ENCODE measurements around the gene GAGE12G. TPM values are rescaled to one million over a fixed set of nuclear protein-coding genes. Genes with fewer than 3 reads are reported as not detected.
"Not testable (repeated sequence)": the region's sequence is repeated elsewhere in the genome, so short reads cannot be mapped to it uniquely, and the experiment has no call there.

The GAGE12G gene
- total RNA-seq = not detected
- not detected for polyA plus RNA-seq

- H3K4me3 Mint-ChIP-seq; H3K36me3 ChIP-seq (ENCODE audit: control insufficient read depth, insufficient read depth, low read length); ATAC-seq (ENCODE audit: low read depth in 2 of 2); H3K4me1 Mint-ChIP-seq; H3K9me3 Mint-ChIP-seq; H3K9me3 ChIP-seq (ENCODE audit: control insufficient read depth in 2 of 2, low read length in 2 of 2); H3K27me3 ChIP-seq (ENCODE audit: control insufficient read depth, insufficient read depth, low read length); H3K4me1 ChIP-seq (ENCODE audit: control insufficient read depth, insufficient read depth, low read length, poor library complexity, severe bottlenecking); H3K4me3 ChIP-seq (ENCODE audit: low read depth, low read length); H3K27me3 Mint-ChIP-seq; DNase-seq; H3K27ac Mint-ChIP-seq; H3K36me3 Mint-ChIP-seq; H3K27ac ChIP-seq (ENCODE audit: insufficient read depth, low read length, poor library complexity, severe bottlenecking): not testable (repeated sequence)
Measured at GRCh38 chrX:49570100-49570499, at the start of gene GAGE12G. Gene GAGE12G (plus strand): TSS chrX:49570400. CDS start chrX:49571555, 1,155 bp downstream.

- H3K27ac Mint-ChIP-seq; H3K27me3 Mint-ChIP-seq; H3K27ac ChIP-seq (ENCODE audit: insufficient read depth, low read length, poor library complexity, severe bottlenecking); H3K27me3 ChIP-seq (ENCODE audit: control insufficient read depth, insufficient read depth, low read length); DNase-seq; H3K36me3 Mint-ChIP-seq; H3K9me3 Mint-ChIP-seq; H3K36me3 ChIP-seq (ENCODE audit: control insufficient read depth, insufficient read depth, low read length); H3K4me1 Mint-ChIP-seq; H3K9me3 ChIP-seq (ENCODE audit: control insufficient read depth in 2 of 2, low read length in 2 of 2); H3K4me1 ChIP-seq (ENCODE audit: control insufficient read depth, insufficient read depth, low read length, poor library complexity, severe bottlenecking); H3K4me3 Mint-ChIP-seq; H3K4me3 ChIP-seq (ENCODE audit: low read depth, low read length); ATAC-seq (ENCODE audit: low read depth in 2 of 2): not testable (repeated sequence)
Measured at GRCh38 chrX:49531877-49532276, 38.3 kb upstream of the GAGE12G start, which contains the start of gene GAGE12C. Gene GAGE12C (plus strand): TSS chrX:49532177. CDS start chrX:49533332, 1,155 bp downstream.

GRCh38 chrX:49541433-49541832 lies 28.8 kb upstream of the GAGE12G start, which contains the start of gene GAGE12D:
Gene GAGE12D (plus strand): TSS chrX:49541733. CDS start chrX:49542888, 1,155 bp downstream.
- H3K36me3 Mint-ChIP-seq; H3K9me3 ChIP-seq (ENCODE audit: control insufficient read depth in 2 of 2, low read length in 2 of 2); H3K27ac ChIP-seq (ENCODE audit: insufficient read depth, low read length, poor library complexity, severe bottlenecking); H3K9me3 Mint-ChIP-seq; ATAC-seq (ENCODE audit: low read depth in 2 of 2); H3K27ac Mint-ChIP-seq; H3K4me3 ChIP-seq (ENCODE audit: low read depth, low read length); H3K4me1 ChIP-seq (ENCODE audit: control insufficient read depth, insufficient read depth, low read length, poor library complexity, severe bottlenecking); H3K4me1 Mint-ChIP-seq; H3K36me3 ChIP-seq (ENCODE audit: control insufficient read depth, insufficient read depth, low read length); DNase-seq; H3K27me3 ChIP-seq (ENCODE audit: control insufficient read depth, insufficient read depth, low read length); H3K27me3 Mint-ChIP-seq; H3K4me3 Mint-ChIP-seq: not testable (repeated sequence)

DNA sequence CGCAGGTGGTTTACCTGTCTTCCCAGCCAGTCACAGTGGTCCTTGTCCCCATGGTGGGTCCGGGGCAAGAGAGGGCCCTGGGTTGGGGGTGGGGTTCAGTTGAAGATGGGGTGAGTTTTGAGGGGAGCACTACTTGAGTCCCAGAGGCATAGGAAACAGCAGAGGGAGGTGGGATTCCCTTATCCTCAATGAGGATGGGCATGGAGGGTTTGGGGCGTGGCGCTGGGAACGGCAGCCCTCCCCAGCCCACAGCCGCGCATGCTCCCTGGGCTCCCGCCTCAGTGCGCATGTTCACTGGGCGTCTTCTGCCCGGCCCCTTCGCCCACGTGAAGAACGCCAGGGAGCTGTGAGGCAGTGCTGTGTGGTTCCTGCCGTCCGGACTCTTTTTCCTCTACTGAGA lies 19.2 kb upstream of the GAGE12G start, which contains the start of gene GAGE12E:
GAGE12E (plus strand) TSS at position 301 of the 400 bp plus-strand sequence. CDS start 1,155 bp downstream, outside the sequence.
- H3K27ac Mint-ChIP-seq; H3K4me3 ChIP-seq (ENCODE audit: low read depth, low read length); ATAC-seq (ENCODE audit: low read depth in 2 of 2); H3K27me3 Mint-ChIP-seq; H3K9me3 Mint-ChIP-seq; H3K27ac ChIP-seq (ENCODE audit: insufficient read depth, low read length, poor library complexity, severe bottlenecking); H3K36me3 ChIP-seq (ENCODE audit: control insufficient read depth, insufficient read depth, low read length); H3K4me3 Mint-ChIP-seq; H3K4me1 ChIP-seq (ENCODE audit: control insufficient read depth, insufficient read depth, low read length, poor library complexity, severe bottlenecking); DNase-seq; H3K36me3 Mint-ChIP-seq; H3K9me3 ChIP-seq (ENCODE audit: control insufficient read depth in 2 of 2, low read length in 2 of 2); H3K27me3 ChIP-seq (ENCODE audit: control insufficient read depth, insufficient read depth, low read length); H3K4me1 Mint-ChIP-seq: not testable (repeated sequence)

GRCh38 chrX:49560542-49560941 lies 9.7 kb upstream of the GAGE12G start, which contains the start of gene GAGE12F:
Gene GAGE12F (plus strand): TSS chrX:49560842. CDS start chrX:49561997, 1,155 bp downstream.
- H3K4me3 Mint-ChIP-seq; H3K4me3 ChIP-seq (ENCODE audit: low read depth, low read length); H3K27me3 ChIP-seq (ENCODE audit: control insufficient read depth, insufficient read depth, low read length); H3K27ac ChIP-seq (ENCODE audit: insufficient read depth, low read length, poor library complexity, severe bottlenecking); H3K9me3 Mint-ChIP-seq; H3K9me3 ChIP-seq (ENCODE audit: control insufficient read depth in 2 of 2, low read length in 2 of 2); H3K27me3 Mint-ChIP-seq; DNase-seq; H3K27ac Mint-ChIP-seq; H3K4me1 ChIP-seq (ENCODE audit: control insufficient read depth, insufficient read depth, low read length, poor library complexity, severe bottlenecking); ATAC-seq (ENCODE audit: low read depth in 2 of 2); H3K36me3 ChIP-seq (ENCODE audit: control insufficient read depth, insufficient read depth, low read length); H3K36me3 Mint-ChIP-seq; H3K4me1 Mint-ChIP-seq: not testable (repeated sequence)

GRCh38 chrX:49568728-49569127 lies 1.5 kb upstream of the GAGE12G start:
- H3K27me3 ChIP-seq (ENCODE audit: control insufficient read depth, insufficient read depth, low read length); H3K4me3 ChIP-seq (ENCODE audit: low read depth, low read length); H3K9me3 Mint-ChIP-seq; DNase-seq; H3K27ac ChIP-seq (ENCODE audit: insufficient read depth, low read length, poor library complexity, severe bottlenecking); H3K36me3 Mint-ChIP-seq; H3K4me1 ChIP-seq (ENCODE audit: control insufficient read depth, insufficient read depth, low read length, poor library complexity, severe bottlenecking); H3K9me3 ChIP-seq (ENCODE audit: control insufficient read depth in 2 of 2, low read length in 2 of 2); H3K4me1 Mint-ChIP-seq; H3K4me3 Mint-ChIP-seq; ATAC-seq (ENCODE audit: low read depth in 2 of 2); H3K36me3 ChIP-seq (ENCODE audit: control insufficient read depth, insufficient read depth, low read length); H3K27ac Mint-ChIP-seq; H3K27me3 Mint-ChIP-seq: not testable (repeated sequence)

GRCh38 chrX:49569152-49569551 lies 1.0 kb upstream of the GAGE12G start:
- not testable (repeated sequence) for H3K27ac Mint-ChIP-seq; H3K4me1 ChIP-seq (ENCODE audit: control insufficient read depth, insufficient read depth, low read length, poor library complexity, severe bottlenecking); H3K36me3 ChIP-seq (ENCODE audit: control insufficient read depth, insufficient read depth, low read length); DNase-seq; H3K9me3 ChIP-seq (ENCODE audit: control insufficient read depth in 2 of 2, low read length in 2 of 2); H3K4me3 Mint-ChIP-seq; H3K27me3 ChIP-seq (ENCODE audit: control insufficient read depth, insufficient read depth, low read length); H3K27ac ChIP-seq (ENCODE audit: insufficient read depth, low read length, poor library complexity, severe bottlenecking); H3K4me1 Mint-ChIP-seq; H3K27me3 Mint-ChIP-seq; ATAC-seq (ENCODE audit: low read depth in 2 of 2); H3K36me3 Mint-ChIP-seq; H3K4me3 ChIP-seq (ENCODE audit: low read depth, low read length); H3K9me3 Mint-ChIP-seq

DNA sequence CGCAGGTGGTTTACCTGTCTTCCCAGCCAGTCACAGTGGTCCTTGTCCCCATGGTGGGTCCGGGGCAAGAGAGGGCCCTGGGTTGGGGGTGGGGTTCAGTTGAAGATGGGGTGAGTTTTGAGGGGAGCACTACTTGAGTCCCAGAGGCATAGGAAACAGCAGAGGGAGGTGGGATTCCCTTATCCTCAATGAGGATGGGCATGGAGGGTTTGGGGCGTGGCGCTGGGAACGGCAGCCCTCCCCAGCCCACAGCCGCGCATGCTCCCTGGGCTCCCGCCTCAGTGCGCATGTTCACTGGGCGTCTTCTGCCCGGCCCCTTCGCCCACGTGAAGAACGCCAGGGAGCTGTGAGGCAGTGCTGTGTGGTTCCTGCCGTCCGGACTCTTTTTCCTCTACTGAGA lies 9.4 kb downstream of the GAGE12G start, which contains the start of gene GAGE12H:
GAGE12H (plus strand) TSS at position 301 of the 400 bp plus-strand sequence. CDS start 1,155 bp downstream, outside the sequence.
- not testable (repeated sequence) for H3K9me3 Mint-ChIP-seq; H3K9me3 ChIP-seq (ENCODE audit: control insufficient read depth in 2 of 2, low read length in 2 of 2); H3K27ac ChIP-seq (ENCODE audit: insufficient read depth, low read length, poor library complexity, severe bottlenecking); H3K4me1 ChIP-seq (ENCODE audit: control insufficient read depth, insufficient read depth, low read length, poor library complexity, severe bottlenecking); DNase-seq; H3K36me3 ChIP-seq (ENCODE audit: control insufficient read depth, insufficient read depth, low read length); H3K4me3 ChIP-seq (ENCODE audit: low read depth, low read length); H3K27ac Mint-ChIP-seq; H3K4me3 Mint-ChIP-seq; H3K27me3 ChIP-seq (ENCODE audit: control insufficient read depth, insufficient read depth, low read length); H3K4me1 Mint-ChIP-seq; ATAC-seq (ENCODE audit: low read depth in 2 of 2); H3K27me3 Mint-ChIP-seq; H3K36me3 Mint-ChIP-seq

Data from CD4-positive, CD25-positive, alpha-beta regulatory T cell (primary cell).